GM21576 (cell line): ENCODE measurements around the gene TGFB1.
"Not testable (repeated sequence)": the region's sequence is repeated elsewhere in the genome, so short reads cannot be mapped to it uniquely, and the experiment has no call there.

ENCODE experiments used
- ATAC-seq: cut with Tn5 transposase; IDR thresholded peaks from one replicate; pipeline ENCODE4 v1.9.1; 2021; ENCODE audit warnings: mild to moderate bottlenecking, moderate library complexity; ENCODE audit not compliant: unreplicated experiment

TGFB1 gene

DNA sequence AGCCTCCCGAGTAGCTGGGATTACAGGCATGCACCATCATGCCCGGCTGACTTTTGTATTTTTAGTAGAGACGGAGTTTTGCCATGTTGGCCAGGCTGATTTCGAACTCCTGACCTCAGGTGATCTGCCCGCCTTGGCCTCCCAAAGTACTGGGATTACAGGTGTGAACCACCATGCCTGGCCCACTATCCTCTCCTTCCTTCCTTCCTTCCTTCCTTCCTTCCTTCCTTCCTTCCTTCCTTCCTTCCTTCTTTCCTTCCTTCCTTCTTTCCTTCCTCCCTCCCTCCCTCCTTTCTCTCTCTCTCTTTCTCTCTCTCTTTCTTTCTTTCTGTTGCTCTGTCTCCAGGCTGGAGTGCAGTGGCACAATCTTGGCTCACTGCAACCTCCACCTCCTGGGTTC, 17.4 kb upstream of the TGFB1 start:
- ATAC-seq: not testable (repeated sequence)

DNA sequence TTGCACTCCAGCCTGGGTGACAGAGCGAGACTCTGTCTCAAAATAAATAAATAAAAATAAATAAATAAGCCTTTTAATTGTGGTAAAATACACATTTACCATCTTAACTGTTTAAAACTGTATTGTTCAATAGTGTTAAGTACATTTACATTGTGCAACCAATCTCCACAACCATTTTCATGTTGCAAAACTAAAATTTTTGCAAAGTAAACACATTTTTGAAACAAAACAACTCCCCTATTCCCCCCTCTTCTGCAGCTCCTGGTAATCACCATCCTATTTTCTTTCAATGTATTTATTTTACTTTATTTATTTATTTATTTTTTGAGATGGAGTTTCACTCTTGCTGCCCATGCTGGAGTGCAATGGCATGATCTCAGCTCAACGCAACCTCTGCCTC, 16.0 kb upstream of the TGFB1 start:
- no peak for ATAC-seq

DNA sequence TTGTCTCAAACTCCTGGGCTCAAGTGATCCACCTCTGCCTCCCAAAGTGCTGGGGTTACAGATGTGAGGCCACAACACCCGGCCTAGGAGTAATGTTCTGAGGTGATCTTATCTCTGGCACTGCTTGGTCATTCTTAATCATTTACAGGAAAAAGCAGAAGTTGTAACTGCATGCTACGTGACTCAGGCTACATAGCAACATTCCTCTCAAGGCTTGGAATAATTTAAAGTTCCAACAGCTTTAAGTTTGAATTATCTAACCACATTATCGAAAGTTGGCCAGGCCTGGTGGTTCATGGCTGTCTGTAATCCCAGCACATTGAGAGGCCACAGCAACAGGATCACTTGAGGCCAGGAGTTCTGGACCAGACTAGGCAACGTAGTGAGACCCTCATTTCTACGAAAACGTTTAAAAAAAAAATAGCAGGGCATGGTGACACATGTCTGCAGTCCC, 14.2 kb upstream of the TGFB1 start:
- no peak for ATAC-seq

DNA sequence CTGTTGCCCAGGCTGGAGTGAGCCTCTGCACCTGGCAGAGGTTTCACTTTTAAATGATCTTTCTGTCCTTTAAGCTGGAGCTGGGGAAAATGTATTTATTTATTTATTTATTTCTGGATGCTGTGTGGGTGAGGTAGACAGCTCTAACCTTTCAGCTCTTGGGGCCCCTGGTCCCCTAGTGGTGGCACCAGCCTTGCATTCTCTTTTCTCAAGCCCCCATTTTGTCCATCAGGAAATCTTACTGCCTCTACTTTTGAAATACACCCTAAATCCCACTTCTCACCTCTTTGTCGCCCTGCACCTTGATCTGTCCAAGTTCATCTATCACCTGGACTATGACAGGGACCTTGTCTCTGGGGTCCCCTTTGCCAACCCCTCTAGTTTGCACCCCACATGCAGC, 12.4 kb upstream of the TGFB1 start:
- no peak for ATAC-seq

DNA sequence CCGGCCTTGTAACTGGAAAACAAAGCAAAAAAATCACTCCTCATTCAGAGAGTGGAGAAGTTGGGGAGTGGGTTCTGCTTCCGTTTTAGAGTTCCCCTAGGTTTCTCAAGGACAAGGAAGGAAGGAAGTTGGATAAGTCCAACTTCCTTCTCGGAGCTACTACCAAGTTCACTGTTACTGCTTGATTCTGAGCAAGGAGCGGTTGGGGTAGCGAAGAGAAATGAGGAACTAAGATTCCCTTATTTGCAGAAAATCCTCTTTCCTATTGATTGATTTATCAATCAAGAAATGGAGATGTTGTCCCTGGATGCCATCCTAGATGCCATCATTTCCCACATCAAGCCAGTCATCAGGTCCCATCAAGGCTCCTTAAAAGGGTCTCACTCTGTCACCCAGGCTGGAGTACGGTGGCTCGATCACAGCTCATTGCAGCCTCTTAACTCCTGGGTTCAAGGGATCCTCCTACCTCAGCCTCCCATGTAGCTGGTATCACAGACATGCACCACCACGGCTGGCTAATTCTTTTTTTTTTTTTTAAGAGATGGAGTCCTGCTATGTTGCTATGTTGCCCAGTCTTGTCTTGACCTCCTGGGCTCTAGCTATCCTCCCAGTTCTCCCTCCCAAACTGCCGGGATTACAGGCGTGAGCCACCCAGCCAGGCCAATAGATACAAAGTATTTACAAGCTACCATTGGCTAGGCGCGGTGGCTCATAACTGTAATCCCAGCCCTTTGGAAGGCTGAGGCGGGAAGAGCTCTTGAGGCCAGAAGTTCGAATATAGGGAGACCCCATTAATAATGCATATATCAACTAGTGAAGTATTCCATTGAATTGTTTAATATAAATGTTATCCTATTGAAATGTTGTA, 11.0 kb upstream of the TGFB1 start:
- no peak for ATAC-seq

DNA sequence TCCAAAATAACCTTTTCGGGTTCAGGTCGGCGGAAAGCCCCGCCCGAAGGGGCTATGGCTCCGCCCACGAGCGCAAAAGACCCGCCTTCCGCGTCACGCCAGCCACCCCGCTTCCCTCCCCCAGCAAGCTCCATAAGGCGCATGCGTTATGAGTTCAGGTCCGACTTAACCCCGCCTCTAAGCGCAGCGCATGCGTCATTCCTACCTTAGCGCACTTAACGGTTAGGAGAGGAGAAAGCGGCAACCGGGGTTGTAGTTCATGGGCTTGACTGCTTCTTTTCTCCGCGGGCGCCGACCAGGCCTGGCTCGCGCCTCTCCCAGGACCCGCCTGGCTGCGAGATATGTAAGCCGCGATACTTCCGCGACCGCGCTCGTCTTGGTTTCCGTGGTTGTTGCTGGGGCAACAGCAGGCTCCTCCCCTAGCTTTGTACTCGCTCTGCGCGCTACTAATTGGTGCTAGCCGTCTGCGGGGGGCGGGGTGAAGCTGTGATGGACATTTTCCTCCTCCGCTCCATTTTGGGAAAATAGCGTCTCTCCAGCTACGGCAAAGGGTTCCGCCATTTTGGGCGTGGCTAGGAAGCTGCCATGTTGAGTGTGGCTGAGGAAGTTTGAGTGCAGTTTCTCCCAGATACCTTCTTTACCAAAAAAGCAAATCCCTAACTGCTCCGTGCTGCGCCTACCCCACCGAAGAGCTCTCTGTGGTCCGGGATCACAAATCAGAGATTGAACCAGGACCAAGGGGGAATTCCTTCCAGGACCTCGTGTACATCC, 10.2 kb upstream of the TGFB1 start, which contains the start of gene B9D2:
TSS of gene B9D2 (minus strand) at position 397 of the 771 bp plus-strand sequence. CDS start 630 bp downstream, outside the sequence.
- ATAC-seq: peak; percentile 84

DNA sequence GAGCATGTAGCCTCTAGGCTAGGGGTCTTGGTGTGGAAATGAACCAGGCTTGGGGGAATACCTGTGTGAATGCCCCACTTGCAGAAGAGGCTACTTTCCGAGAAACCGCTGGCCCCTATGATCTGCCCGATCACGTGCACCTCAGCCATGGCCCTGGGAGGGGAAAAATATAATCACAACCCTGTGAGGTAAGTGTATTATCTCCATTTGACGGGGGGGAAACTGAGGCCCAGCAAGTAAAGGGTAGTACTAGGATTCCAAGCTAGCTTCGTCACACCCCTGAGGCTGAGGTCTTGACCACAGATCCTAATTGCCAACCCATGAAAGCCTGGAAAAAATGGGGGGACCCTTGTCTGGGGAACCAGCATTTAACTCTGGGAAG, 9.6 kb upstream of the TGFB1 start:
- ATAC-seq: no peak

DNA sequence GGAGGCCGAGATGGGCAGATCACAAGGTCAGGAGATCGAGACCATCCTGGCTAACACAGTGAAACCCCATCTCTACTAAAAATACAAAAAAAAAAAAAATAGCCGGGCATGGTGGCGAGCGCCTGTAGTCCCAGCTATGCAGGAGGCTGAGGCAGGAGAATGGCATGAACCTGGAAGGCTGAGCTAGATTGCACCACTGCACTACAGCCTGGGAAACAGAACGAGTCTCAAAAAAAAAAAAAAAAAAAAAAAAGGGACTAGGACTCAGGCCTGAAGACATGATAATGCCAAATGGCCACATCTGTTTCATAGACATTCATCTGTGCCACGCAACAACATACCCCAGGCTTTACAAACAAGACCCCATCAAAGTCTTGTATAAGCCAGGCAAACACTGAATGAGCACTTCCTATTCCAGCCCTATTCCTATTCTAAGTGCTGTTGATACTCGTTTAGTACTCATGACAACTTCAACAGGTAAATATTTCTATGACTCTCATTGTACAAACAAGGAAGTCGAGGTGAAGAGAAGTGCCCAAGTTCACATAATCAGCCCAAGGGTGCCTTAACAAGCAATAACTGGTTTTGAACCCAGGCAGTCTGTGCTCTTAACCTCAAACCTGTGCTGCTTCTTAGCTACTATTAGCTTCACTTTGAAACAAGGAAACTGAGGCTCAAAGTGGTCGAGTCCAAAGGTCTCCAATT, 8.6 kb upstream of the TGFB1 start:
- no peak for ATAC-seq

DNA sequence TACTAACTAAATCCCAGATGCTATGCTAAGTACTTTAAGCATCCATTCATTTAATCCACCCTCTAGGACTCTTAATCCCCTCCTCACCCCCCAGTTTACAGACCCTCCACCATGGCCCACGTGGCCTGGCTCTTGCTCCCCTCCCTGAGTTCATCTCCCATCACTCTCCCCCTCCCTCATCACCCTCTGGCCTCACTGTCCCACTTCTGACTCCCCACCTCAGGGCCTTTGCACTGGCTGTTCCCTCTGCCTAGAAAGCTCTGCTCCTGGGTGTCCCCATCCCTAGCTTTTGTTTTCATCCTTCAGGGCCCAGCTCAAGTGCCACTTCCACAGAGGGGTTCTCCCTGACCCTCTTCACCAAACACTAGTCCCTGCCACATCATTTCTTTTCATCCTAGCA, 6.0 kb upstream of the TGFB1 start:
- no peak for ATAC-seq

DNA sequence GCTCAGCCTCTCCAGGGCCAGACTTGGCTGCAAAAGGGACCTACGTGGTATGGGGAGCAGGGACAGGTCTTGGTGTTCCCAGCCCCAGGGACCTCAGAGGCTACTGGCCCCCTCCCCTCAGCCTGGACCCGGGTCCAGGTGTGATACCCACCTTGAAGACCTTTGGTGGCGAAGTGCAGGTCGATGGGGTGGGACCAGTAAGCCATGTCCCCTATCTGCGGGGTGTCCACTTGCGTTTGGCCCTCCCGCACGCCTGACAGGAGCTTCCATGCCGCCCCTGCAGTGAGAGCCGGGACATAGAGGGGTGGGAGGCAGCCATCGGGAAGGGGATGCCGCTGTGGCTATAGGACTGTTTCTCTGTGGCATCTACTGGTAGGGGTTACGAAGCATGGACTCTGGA, 4.0 kb upstream of the TGFB1 start:
- no peak for ATAC-seq

DNA sequence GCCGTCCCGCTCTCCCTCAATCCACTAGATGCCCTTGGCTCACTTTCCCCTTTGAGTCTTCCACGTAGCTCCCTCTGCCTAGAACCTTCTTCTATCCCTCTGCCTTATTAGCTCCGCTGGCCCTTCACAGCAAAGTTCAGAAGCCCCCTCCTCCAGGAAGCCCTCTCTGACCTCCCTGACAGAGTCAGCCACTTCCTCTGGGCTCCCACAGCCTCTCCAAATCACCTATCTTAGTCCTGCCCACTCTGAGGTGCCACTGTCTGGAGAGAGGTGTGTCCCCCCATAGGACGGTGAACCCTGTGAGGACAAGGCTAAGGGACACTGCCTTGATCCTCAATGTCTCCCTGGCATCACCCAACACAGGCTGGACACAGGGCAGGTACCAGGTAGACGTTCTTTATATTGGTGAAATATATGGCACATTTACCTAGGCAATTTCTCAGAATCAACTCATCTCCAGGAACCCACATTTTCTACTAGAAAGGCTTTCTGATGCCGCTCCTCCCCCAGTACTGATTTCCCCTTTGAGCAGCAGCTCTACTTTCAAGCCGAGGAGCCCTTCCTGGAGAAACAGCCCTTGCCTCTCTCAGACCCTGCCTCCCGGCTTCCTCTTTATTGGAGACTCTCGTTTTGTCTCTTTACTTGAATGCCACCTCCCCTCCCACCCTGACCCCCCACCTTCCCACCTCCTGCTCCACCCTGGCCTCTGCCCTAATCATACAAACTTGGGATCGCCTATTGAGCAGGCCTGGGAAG, 3.4 kb upstream of the TGFB1 start:
- no peak for ATAC-seq

DNA sequence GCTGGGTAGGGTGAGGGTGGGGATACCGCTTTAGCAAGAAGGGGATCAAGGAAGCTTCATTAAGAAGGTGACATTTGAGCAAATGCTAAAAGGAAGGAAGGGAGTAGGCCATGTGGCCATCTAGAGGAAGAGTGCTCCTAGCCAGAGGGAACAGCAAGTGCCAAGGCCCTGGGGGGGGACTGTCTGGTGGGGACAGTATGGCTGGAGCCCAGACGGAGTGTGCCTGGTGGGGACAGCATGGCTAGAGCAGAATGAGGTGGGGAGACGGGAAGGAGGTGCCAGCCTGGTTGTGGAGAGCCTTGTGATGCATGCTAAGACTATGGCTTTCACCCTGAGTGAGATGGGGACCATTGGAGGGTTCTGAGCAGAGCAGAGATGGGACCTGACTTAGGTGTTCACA, 2.1 kb upstream of the TGFB1 start:
- ATAC-seq: no peak

DNA sequence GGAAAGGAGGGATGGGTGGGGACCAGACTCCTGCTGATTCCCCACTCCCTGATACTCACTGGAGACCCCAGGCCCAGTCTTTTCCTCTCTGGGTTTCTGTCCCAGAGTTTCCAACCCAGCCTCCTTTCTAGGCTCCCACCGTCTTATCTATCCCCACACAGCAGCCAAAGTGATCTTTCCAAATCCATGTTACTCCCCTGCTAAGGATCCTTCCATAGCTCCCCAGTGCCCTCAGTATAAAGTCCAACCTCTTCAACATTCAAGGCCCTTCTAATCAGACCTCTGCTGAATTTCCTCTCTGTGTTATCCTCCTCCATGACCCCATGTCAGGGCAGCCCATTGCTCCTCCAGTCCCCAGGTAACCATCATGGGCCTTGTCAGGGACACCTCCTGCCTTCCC, 1.3 kb upstream of the TGFB1 start:
- ATAC-seq: no peak

DNA sequence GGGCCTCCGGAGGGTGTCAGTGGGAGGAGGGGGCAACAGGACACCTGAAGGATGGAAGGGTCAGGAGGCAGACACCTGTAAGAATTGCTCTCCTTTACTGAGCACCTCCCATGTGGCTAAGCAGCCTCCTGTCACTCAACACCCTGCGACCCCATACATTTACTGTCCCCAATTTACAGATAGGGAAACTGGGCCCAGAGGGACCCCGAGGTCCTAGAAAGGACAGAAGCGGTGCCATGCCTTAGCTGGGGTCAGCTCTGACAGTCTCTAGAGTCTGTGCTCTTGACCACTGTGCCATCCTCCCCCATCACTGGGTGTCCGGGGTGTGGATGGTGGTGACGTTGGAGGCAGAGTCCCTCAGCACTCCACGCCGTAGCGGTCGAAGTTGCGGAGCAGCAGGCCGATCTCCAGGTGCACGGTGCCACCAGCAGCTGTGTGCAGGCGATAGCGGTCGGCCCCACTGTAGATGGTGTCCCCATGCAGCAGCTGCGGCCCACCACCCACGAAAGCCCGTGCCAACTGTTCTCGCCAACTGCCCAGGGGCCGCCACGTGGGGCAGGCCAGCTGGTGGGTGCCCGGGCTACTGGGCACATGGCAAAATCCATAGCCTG, 726 bp upstream of the TGFB1 start:
- no peak for ATAC-seq

DNA sequence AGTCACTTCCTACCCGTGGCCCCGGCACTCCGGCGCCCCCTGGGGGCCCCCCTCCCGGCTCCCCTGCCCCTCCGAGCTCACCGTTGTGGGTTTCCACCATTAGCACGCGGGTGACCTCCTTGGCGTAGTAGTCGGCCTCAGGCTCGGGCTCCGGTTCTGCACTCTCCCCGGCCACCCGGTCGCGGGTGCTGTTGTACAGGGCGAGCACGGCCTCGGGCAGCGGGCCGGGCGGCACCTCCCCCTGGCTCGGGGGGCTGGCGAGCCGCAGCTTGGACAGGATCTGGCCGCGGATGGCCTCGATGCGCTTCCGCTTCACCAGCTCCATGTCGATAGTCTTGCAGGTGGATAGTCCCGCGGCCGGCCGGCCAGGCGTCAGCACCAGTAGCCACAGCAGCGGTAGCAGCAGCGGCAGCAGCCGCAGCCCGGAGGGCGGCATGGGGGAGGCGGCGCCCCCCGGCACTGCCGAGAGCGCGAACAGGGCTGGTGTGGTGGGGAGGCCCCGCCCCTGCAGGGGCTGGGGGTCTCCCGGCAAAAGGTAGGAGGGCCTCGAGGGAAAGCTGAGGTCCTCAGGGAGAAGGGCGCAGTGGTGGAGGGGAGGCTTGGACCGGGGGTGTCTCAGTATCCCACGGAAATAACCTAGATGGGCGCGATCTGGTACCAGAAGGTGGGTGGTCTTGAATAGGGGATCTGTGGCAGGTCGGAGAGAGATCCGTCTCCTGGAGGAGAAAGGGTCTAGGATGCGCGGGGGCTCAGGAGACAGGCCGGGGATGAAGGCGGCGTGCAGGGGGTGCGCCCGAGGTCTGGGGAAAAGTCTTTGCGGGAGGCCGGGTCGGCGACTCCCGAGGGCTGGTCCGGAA, 885 bp downstream of the TGFB1 start:
- no peak for ATAC-seq

DNA sequence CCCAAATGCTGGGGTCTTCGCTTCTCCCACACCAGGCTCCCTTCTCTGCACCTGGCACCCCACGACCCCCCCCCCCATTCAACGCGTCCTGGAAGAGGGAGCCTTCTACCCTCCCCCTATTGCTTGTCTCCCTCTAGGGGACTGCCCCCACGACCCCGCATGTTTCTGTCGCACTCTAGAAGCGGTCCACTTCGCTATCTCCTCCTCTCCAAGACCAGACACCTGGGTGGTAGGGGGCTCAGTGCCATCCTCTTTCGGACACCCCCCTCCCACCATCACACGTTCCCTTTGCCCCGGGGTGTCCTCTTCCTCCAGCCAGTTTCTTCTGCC, 1.5 kb downstream of the TGFB1 start:
- ATAC-seq: no peak

DNA sequence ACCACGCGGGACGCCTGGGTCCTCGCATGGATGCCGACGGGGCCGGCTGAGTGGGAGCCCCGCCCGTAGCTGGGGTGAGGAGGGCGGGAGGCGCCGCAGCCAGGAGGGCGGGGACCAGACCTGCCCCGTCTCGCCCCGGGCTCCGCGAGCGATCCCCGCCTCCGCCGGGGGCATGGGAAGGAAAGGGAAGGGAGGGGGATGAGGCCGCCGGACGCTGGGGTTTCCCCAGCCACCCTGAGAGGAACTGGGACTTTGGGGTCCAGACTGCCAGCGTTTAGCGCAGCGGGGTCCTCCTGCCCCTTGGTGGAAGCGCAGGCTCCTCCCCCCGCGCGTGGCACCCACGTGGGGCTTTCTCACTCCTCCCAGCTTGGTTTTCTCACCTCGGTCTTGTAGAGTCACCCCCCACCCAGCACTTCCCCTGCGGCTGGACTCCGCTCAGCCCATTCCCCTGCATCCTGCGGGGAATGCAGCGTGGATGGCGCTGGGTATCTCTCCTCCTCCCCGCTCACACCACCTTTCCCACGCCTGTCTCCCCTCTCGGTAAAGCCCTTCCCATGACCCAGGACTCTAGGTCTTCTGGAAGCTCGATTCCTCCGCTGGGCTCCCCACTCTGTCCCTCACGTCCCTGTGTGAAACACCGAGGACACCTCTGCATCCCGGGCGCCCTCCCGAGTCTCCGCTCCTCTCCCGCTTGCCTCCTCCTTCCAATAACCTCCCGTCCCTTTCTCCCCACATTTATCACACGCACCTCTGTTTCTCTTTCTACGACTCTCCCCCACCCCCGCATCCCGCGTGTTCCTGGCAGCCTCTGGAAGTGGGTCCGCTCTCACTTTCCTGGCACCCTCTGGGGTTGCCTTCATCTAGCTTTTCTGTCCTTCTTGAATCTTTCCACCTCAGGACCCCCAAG, 2.1 kb downstream of the TGFB1 start:
- peak; percentile 29 for ATAC-seq

DNA sequence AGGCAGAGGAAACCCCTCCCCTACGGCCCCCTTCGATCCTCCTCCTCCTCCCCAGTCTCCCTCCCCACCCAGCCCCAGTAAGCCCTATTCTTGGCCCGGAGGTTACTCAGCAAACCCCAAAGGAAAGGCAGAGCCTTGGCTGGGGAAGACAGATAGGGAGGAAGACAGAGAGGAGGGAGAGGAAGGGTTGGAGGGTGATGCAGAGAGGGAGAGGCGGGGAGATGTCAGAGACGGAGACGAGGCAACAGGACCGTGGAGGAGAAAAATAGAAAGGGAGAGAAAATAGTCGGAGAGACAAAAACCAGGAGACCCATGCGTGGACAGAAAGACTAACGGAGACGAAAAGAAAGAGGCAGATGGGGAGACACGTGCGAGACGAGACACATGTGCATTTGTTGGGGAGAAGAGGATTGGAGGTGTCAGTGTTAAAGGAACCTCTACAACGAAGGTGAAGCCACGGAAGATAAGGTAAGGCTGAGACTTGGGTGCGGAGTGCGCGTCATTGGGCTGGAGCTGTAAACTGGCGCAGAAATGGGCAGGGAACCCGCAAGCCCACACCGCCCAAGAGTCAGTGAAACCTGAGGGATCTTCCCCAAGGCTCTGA, 2.9 kb downstream of the TGFB1 start:
- ATAC-seq: no peak
